ENCODE measurements around the gene STAG3.
"Not testable (repeated sequence)": the region's sequence is repeated elsewhere in the genome, so short reads cannot be mapped to it uniquely, and the experiment has no call there.

The STAG3 gene

GRCh38 chr7:100173806-100174495, 3.8 kb upstream of the STAG3 start:
- no peak for DNase-seq (ENCODE audit: low read depth)

DNA sequence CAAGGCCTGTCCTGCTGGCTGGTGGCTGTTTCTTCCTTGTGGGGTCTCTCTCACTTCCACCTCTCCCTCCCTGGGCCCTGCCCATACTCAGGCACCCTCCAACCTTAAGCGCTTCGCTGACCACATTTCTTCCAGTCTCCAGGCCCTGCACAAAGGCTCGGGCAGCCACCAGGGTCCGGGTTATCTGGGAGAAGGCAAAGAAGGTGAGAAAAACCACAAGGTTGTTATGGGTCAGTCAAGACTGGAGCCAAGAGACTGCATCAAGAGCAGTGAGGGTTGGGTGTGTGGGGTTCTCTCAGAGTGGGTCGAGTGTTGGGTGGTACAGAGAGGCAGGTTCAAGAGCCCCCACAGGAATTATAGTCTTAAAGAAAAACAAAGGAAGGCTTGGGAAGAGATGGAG, 3.1 kb upstream of the STAG3 start:
- DNase-seq (ENCODE audit: low read depth): no peak

GRCh38 chr7:100175296-100175935, 2.3 kb upstream of the STAG3 start:
- no peak for DNase-seq (ENCODE audit: low read depth)

DNA sequence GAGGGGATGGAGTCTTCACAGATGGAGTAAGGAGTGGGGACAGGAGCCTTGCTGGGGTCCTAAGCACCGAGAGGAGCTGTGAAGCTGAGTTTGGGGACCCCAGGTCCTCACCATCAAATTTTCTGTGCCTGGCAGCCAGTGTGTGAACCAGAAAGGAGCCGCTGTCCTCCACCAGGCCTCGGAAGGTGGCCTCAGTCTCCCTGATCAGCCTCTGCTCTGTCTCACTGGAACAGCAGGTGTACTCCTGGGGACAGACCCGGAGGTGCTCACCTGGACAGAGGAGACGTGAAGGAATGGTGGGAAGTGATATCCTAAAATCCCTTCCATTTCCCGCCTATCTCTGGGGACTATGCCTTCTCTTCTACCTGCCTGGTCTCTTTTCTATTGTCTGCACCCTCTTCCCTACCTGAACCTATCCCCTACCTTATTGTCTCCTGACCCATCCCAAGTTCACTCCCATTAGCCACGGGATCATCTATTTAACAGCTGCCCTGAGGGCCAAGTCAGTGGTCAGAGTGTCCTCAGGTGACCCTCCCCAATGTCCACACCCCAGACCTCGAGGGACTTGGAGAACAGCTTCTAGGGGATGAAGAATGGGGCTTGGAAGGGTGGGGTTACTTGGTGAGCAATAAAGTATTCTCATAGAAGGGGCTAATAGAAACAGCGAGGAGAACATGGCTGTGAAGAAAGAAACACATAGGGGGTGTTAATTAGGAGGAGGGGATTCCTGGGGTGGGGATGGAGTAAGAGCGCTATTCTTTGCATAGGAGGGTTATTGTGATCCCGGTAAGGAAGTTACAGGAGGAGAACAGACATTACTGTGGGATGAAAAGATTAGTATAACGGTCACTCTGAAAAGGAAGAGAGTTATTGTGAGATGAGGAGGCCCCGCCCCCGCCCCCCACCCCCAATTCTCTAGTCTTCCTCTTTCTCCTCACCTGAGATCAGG, 1.3 kb upstream of the STAG3 start:
- DNase-seq (ENCODE audit: low read depth): no peak

GRCh38 chr7:100180084-100180483, 2.4 kb downstream of the STAG3 start:
- not testable (repeated sequence) for DNase-seq (ENCODE audit: low read depth)

DNA sequence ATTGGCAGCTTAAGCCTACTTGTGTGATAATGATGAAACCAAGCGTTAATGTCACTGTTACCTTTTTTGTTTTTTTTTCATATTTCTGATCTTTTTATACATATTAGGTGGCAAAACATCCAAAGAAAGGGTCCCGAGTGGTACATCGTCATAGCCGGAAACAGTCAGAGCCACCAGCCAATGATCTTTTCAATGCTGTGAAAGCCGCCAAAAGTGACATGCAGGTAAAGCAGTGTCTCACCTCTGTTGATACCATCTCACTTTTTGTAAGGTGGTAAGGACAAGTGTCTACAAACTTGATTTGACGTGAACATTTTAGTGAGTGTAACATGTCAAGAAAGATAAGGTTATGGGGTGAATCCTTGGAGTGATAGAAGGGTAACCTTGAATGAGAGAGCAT, 4.9 kb downstream of the STAG3 start:
- not testable (repeated sequence) for DNase-seq (ENCODE audit: low read depth)

- DNase-seq (ENCODE audit: low read depth): not testable (repeated sequence)
These were observed 5.4 kb downstream of the STAG3 start for GRCh38 chr7:100183090-100183489.

- DNase-seq (ENCODE audit: low read depth): no peak
These were observed 8.0 kb downstream of the STAG3 start for GRCh38 chr7:100185726-100186125.

DNA sequence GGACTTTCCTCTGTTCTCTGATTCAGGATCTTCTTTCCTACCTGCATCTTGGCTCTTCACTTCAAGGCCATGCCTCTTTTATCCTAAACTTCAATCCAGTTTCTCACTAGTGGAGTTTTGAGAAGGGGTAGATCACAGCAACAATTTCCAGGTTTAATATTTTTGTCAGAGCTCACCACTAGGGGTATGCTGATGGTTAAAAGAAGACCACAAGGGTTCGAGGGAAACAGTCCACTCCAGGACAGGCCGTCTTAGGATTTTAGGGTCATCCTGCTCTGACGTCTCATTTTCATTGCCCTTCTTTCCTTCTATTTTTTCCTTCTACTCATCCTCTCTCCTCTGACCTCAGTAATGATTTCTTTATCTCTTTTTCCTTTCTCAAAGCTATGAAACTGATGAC, 11.3 kb downstream of the STAG3 start:
- no peak for DNase-seq (ENCODE audit: low read depth)

DNA sequence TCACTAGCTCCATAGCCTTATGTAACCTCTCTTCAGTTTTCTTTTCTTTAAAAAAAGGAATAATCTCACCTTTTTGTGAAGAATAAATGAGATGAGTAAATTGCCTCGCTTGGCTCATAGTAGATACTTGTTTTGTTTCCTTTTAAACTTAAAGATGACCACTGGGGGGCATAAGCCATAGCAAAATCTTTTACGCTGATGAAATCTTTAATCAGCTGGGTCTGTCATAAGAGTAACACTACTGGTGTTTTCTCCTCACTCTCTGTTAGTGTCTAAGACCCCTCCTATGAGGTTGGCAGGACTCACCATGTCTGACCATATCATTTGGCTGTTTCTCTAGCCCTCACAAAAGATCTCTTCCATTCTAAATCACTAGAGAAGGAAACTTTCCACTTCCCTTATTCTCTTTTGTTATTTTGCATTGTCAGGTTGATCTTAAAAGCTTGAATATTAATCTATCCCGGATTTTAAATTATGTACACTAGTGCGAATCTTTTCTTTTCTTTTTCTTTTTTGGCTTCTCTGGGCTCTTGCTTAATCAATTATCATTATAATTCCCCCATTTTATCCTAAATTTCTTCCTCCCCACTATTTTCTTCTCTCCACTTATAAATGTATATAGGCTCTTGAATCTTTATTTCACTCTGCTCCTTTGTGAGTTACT, 12.5 kb downstream of the STAG3 start:
- no peak for DNase-seq (ENCODE audit: low read depth)

- DNase-seq (ENCODE audit: low read depth): no peak
These were observed 14.1 kb downstream of the STAG3 start for GRCh38 chr7:100191775-100192174.

GRCh38 chr7:100192281-100192862, 14.7 kb downstream of the STAG3 start:
- DNase-seq (ENCODE audit: low read depth): not testable (repeated sequence)

- no peak for DNase-seq (ENCODE audit: low read depth)
These were observed 15.3 kb downstream of the STAG3 start for GRCh38 chr7:100192969-100193368.

GRCh38 chr7:100195222-100195621, 17.5 kb downstream of the STAG3 start:
- DNase-seq (ENCODE audit: low read depth): no peak

- DNase-seq (ENCODE audit: low read depth): not testable (repeated sequence)
These were observed 18.2 kb downstream of the STAG3 start for GRCh38 chr7:100195901-100196322.

- DNase-seq (ENCODE audit: low read depth): no peak
These were observed 20.5 kb downstream of the STAG3 start for GRCh38 chr7:100198266-100198665.

- no peak for DNase-seq (ENCODE audit: low read depth)
These were observed 23.0 kb downstream of the STAG3 start for GRCh38 chr7:100200693-100201092.

- no peak for DNase-seq (ENCODE audit: low read depth)
These were observed 26.7 kb downstream of the STAG3 start for GRCh38 chr7:100204454-100204853.

DNA sequence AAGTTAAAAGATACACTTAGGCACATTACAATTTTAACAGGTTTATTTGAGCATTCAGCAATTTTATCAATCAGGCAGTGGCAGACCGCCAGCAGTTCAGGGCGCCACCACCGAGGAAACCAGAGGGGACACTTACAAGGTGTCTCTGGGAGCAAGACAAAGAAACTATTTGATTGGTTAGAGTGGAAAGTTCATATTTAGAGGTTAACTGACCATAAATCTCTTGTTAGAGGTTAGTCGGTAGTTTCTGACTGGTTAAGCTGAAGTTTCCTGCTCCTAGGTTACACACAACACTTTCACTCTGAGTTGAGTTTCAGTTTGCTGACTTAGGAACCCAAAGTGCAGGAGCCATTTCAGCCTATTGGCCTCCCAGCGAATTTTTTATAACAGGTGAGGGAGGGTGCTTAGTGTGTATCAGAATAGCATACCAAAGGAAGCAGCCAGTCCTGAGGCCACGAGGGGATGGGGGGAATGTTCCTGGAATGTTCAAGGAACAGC, 31.2 kb downstream of the STAG3 start:
- DNase-seq (ENCODE audit: low read depth): no peak

- DNase-seq (ENCODE audit: low read depth): no peak
These were observed 31.8 kb downstream of the STAG3 start for GRCh38 chr7:100209493-100209892.

DNA sequence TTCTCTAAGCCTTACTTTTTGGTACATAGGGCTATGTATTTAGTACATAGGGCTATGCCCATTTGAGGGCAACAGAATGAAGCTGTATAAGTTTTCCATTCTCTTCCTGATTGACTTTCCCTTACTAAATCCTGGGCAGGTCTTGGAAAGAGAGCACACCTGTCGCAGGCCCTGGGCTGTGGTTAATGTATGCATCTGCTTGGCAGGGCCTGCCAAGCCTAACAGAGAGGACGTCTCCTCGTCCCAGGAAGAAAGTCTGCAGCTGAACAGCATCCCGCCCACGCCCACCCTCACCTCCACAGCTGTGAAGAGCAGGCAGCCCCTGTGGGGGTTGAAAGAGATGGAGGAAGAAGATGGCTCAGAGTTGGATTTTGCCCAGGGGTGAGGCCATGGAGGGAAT, 33.1 kb downstream of the STAG3 start:
- DNase-seq (ENCODE audit: low read depth): no peak

GRCh38 chr7:100211342-100211780, 33.6 kb downstream of the STAG3 start:
- no peak for DNase-seq (ENCODE audit: low read depth)
